ENCODE results near the gene PRKAR2B. TPM values are rescaled to one million over a fixed set of nuclear protein-coding genes. Genes with fewer than 3 reads are reported as not detected.

The PRKAR2B gene
- total and polyA plus RNA-seq, 4 donors: 0.88 to 41.8 (median 1.6) TPM

GRCh38 chr7:107170051-107170915 lies 125.8 kb downstream of the PRKAR2B start:
- H3K4me1 ChIP-seq (ENCODE audit: control insufficient read depth in 4 of 4, insufficient read depth in 4 of 4, low read length in 3 of 4): peaks cover 5 to 27% (median 13%) of the 10 kb centered on the region in 4 donors
- DNase-seq (ENCODE audit: low spot score): no peak
- H3K36me3 ChIP-seq (ENCODE audit: control insufficient read depth in 4 of 4, insufficient read depth in 3 of 4, low read depth in 1 of 4, low read length in 3 of 4): peaks cover 0 to 2% (median under 1%) of the 10 kb centered on the region in 4 donors
- H3K4me3 ChIP-seq (ENCODE audit: low read depth in 1 of 3, low read length in 3 of 3): peak overlapping the region; percentile 66 to 98 (median 92)
- TF ChIP-seq, protein P1, sequence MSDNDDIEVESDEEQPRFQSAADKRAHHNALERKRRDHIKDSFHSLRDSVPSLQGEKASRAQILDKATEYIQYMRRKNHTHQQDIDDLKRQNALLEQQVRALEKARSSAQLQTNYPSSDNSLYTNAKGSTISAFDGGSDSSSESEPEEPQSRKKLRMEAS (IDR thresholded peaks at IDR 0.05): peak; percentile 22
- no peak for TF ChIP-seq TAF1 (conservative IDR thresholded peaks at IDR 0.05)
- TF ChIP-seq GABPA (IDR thresholded peaks at IDR 0.05 in 1 of 2, conservative IDR thresholded peaks at IDR 0.05 in 1 of 2): no peak
- TF ChIP-seq, protein P2, sequence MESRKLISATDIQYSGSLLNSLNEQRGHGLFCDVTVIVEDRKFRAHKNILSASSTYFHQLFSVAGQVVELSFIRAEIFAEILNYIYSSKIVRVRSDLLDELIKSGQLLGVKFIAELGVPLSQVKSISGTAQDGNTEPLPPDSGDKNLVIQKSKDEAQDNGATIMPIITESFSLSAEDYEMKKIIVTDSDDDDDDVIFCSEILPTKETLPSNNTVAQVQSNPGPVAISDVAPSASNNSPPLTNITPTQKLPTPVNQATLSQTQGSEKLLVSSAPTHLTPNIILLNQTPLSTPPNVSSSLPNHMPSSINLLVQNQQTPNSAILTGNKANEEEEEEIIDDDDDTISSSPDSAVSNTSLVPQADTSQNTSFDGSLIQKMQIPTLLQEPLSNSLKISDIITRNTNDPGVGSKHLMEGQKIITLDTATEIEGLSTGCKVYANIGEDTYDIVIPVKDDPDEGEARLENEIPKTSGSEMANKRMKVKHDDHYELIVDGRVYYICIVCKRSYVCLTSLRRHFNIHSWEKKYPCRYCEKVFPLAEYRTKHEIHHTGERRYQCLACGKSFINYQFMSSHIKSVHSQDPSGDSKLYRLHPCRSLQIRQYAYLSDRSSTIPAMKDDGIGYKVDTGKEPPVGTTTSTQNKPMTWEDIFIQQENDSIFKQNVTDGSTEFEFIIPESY (IDR thresholded peaks at IDR 0.05): no peak
- TF ChIP-seq, protein P3, sequence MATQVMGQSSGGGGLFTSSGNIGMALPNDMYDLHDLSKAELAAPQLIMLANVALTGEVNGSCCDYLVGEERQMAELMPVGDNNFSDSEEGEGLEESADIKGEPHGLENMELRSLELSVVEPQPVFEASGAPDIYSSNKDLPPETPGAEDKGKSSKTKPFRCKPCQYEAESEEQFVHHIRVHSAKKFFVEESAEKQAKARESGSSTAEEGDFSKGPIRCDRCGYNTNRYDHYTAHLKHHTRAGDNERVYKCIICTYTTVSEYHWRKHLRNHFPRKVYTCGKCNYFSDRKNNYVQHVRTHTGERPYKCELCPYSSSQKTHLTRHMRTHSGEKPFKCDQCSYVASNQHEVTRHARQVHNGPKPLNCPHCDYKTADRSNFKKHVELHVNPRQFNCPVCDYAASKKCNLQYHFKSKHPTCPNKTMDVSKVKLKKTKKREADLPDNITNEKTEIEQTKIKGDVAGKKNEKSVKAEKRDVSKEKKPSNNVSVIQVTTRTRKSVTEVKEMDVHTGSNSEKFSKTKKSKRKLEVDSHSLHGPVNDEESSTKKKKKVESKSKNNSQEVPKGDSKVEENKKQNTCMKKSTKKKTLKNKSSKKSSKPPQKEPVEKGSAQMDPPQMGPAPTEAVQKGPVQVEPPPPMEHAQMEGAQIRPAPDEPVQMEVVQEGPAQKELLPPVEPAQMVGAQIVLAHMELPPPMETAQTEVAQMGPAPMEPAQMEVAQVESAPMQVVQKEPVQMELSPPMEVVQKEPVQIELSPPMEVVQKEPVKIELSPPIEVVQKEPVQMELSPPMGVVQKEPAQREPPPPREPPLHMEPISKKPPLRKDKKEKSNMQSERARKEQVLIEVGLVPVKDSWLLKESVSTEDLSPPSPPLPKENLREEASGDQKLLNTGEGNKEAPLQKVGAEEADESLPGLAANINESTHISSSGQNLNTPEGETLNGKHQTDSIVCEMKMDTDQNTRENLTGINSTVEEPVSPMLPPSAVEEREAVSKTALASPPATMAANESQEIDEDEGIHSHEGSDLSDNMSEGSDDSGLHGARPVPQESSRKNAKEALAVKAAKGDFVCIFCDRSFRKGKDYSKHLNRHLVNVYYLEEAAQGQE (IDR thresholded peaks at IDR 0.05): no peak
- TF ChIP-seq JUND (IDR thresholded peaks at IDR 0.05): no peak
- TF ChIP-seq FOXA1 (IDR thresholded peaks at IDR 0.05): no peak
- TF ChIP-seq SP1 (IDR thresholded peaks at IDR 0.05): no peak
- TF ChIP-seq FOXA2 (IDR thresholded peaks at IDR 0.05): no peak
- no peak for TF ChIP-seq EGR1 (IDR thresholded peaks at IDR 0.05; ENCODE audit: low read depth in 2 of 2)
- TF ChIP-seq HNF4A (conservative IDR thresholded peaks at IDR 0.05): no peak
- TF ChIP-seq RXRA (IDR thresholded peaks at IDR 0.05): peak in 1 of 2 donors; percentile 2
- no peak for TF ChIP-seq NR2F2 (IDR thresholded peaks at IDR 0.05)
- H3K27me3 ChIP-seq (ENCODE audit: control insufficient read depth in 4 of 4, insufficient read depth in 4 of 4, low read length in 3 of 4): no peaks in the 10 kb centered on the region
- no peaks in the 10 kb centered on the region for H3K9me3 ChIP-seq (ENCODE audit: control insufficient read depth in 4 of 4, low read length in 3 of 4)
- WGBS: 10% methylated on average over 13 of the region's 13 CpGs
- peak overlapping the region; percentile 61 to 75 for H3K9ac ChIP-seq (ENCODE audit: low read depth in 1 of 2, low read length in 2 of 2)
- peak overlapping the region; percentile 99 to 100 for H3K27ac ChIP-seq (ENCODE audit: low read depth in 1 of 2, low read length in 2 of 2)

GRCh38 chr7:107171496-107171895 lies 127.0 kb downstream of the PRKAR2B start:
- no peaks in the 10 kb centered on the region for H3K27me3 ChIP-seq (ENCODE audit: control insufficient read depth in 4 of 4, insufficient read depth in 4 of 4, low read length in 3 of 4)
- H3K9me3 ChIP-seq (ENCODE audit: control insufficient read depth in 4 of 4, low read length in 3 of 4): no peaks in the 10 kb centered on the region
- no peak for DNase-seq (ENCODE audit: low spot score)
- H3K9ac ChIP-seq (ENCODE audit: low read depth in 1 of 2, low read length in 2 of 2): no peak overlapping the region
- no peak overlapping the region for H3K27ac ChIP-seq (ENCODE audit: low read depth in 1 of 2, low read length in 2 of 2)
- H3K4me3 ChIP-seq (ENCODE audit: low read depth in 1 of 3, low read length in 3 of 3): no peak overlapping the region
- peaks cover 5 to 27% (median 13%) of the 10 kb centered on the region in 4 donors for H3K4me1 ChIP-seq (ENCODE audit: control insufficient read depth in 4 of 4, insufficient read depth in 4 of 4, low read length in 3 of 4)
- peaks cover 0 to 2% (median under 1%) of the 10 kb centered on the region in 4 donors for H3K36me3 ChIP-seq (ENCODE audit: control insufficient read depth in 4 of 4, insufficient read depth in 3 of 4, low read depth in 1 of 4, low read length in 3 of 4)
- WGBS: 92% methylated on average over 12 of the region's 12 CpGs
- TF ChIP-seq, protein P2 (IDR thresholded peaks at IDR 0.05): no peak
- TF ChIP-seq, protein P3 (IDR thresholded peaks at IDR 0.05): no peak
- TF ChIP-seq SP1 (IDR thresholded peaks at IDR 0.05) (no peak), JUND (IDR thresholded peaks at IDR 0.05) (no peak), FOXA1 (IDR thresholded peaks at IDR 0.05) (no peak), HNF4G (IDR thresholded peaks at IDR 0.05) (no peak), ATF3 (IDR thresholded peaks at IDR 0.05) (no peak), RXRA (IDR thresholded peaks at IDR 0.05) (no peak), HNF4A (conservative IDR thresholded peaks at IDR 0.05) (no peak), NR2F2 (IDR thresholded peaks at IDR 0.05) (no peak)
- TF ChIP-seq, protein P4, sequence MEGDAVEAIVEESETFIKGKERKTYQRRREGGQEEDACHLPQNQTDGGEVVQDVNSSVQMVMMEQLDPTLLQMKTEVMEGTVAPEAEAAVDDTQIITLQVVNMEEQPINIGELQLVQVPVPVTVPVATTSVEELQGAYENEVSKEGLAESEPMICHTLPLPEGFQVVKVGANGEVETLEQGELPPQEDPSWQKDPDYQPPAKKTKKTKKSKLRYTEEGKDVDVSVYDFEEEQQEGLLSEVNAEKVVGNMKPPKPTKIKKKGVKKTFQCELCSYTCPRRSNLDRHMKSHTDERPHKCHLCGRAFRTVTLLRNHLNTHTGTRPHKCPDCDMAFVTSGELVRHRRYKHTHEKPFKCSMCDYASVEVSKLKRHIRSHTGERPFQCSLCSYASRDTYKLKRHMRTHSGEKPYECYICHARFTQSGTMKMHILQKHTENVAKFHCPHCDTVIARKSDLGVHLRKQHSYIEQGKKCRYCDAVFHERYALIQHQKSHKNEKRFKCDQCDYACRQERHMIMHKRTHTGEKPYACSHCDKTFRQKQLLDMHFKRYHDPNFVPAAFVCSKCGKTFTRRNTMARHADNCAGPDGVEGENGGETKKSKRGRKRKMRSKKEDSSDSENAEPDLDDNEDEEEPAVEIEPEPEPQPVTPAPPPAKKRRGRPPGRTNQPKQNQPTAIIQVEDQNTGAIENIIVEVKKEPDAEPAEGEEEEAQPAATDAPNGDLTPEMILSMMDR (IDR thresholded peaks at IDR 0.05; ENCODE audit: low read depth, low read length, missing input control): no peak
